Esophagus squamous epithelium (tissue), 5 donors: ENCODE measurements around the gene HEY2. TPM values are rescaled to one million over a fixed set of nuclear protein-coding genes. Genes with fewer than 3 reads are reported as not detected.

Experiments
- DNase-seq: peaks from one replicate; lab custom pipeline; 2025; lab: John Stamatoyannopoulos, UW
- H3K27ac ChIP-seq, 4 donors: fragments of 200-600 bp; sonication (generic); one replicate each; pipeline ENCODE4 v1.5.1; 2016 to 2019; ENCODE audit warnings: mild to moderate bottlenecking in 1 of 4
- H3K27me3 ChIP-seq, 4 donors: fragments of 200-600 bp; sonication (generic); 1 replicate in 3 of 4; 2 replicates in 1 of 4; pipeline versions ENCODE4 v1.5.1 to v1.6.0; 2017 to 2021; ENCODE audit warnings: antibody characterized with exemption in 1 of 4
- H3K36me3 ChIP-seq, 3 donors: fragments of 200-600 bp; sonication (generic); one replicate each; pipeline ENCODE4 v1.5.1; 2016 to 2019
- H3K4me1 ChIP-seq, 3 donors: fragments of 200-600 bp; sonication (generic); one replicate each; pipeline ENCODE4 v1.5.1; 2017 to 2019
- H3K4me3 ChIP-seq, 4 donors: fragments of 200-600 bp; sonication (generic); 1 replicate in 3 of 4; 2 replicates in 1 of 4; pipeline ENCODE4 v1.5.1; 2016 to 2019; ENCODE audit warnings: mild to moderate bottlenecking in 2 of 4, moderate library complexity in 1 of 4
- H3K9me3 ChIP-seq, 3 donors: fragments of 200-600 bp; sonication (generic); one replicate each; pipeline ENCODE4 v1.5.1; 2016 to 2019
- CTCF ChIP-seq, 6 experiments: fragments of 450-650 bp in 4 of 6; fragments of 200-600 bp in 2 of 6; sonication (generic) in 2 of 6; IDR thresholded peaks; one replicate each; pipeline ENCODE4 v1.5.1; 2016 to 2019; ENCODE audit warnings: antibody characterized with exemption in 6 of 6, mild to moderate bottlenecking in 4 of 6, moderate library complexity in 4 of 6
- POLR2A ChIP-seq, 4 donors: fragments of 450-650 bp; IDR thresholded peaks; one replicate each; pipeline ENCODE4 v1.6.1; 2017; ENCODE audit warnings: antibody characterized with exemption in 4 of 4, mild to moderate bottlenecking in 4 of 4, moderate library complexity in 3 of 4
- WGBS, 2 donors: methylation state at CpG; one replicate each; pipeline ENCODE4 v1.1.5; 2018; 5-methylcytosine and 5-hydroxymethylcytosine counted together
- intact Hi-C: fragments of 100-400 bp; cut with DNase I; formaldehyde crosslinking; loops from one replicate; pipeline ENCODE4 v1.15.0; 2022
- total RNA-seq, 4 donors: library from RNA; depleted of rRNA; stranded (reverse); fragments of >200 nt; gene quantifications; one replicate each; pipeline ENCODE4 v1.1.0, GENCODE V29; 2016
- donor health status: DM: yes; HTN: yes; CAD: no.

Gene HEY2
- total RNA-seq, 4 donors from 2014 or later = 0.61 to 2.8 (median 1.3) TPM; not detected in 1

- no peak overlapping the region for H3K27ac ChIP-seq
- intact Hi-C loops = no loop called here
- 79 to 87% methylated on average over 4 of the region's 4 CpGs for WGBS, 2 donors
- no peaks in the 10 kb centered on the region for H3K27me3 ChIP-seq
- no peaks in the 10 kb centered on the region for H3K36me3 ChIP-seq
- DNase-seq = no peak
- H3K4me1 ChIP-seq = no peaks in the 10 kb centered on the region
- no peak overlapping the region for H3K4me3 ChIP-seq
- H3K9me3 ChIP-seq = peaks cover 0 to 9% (median 0%) of the 10 kb centered on the region in 3 donors
- no peak for TF ChIP-seq POLR2A (IDR thresholded peaks at IDR 0.05)
- TF ChIP-seq CTCF (IDR thresholded peaks at IDR 0.05) = no peak
These were observed 38.3 kb upstream of the HEY2 start for GRCh38 chr6:125711013-125711675.

DNA sequence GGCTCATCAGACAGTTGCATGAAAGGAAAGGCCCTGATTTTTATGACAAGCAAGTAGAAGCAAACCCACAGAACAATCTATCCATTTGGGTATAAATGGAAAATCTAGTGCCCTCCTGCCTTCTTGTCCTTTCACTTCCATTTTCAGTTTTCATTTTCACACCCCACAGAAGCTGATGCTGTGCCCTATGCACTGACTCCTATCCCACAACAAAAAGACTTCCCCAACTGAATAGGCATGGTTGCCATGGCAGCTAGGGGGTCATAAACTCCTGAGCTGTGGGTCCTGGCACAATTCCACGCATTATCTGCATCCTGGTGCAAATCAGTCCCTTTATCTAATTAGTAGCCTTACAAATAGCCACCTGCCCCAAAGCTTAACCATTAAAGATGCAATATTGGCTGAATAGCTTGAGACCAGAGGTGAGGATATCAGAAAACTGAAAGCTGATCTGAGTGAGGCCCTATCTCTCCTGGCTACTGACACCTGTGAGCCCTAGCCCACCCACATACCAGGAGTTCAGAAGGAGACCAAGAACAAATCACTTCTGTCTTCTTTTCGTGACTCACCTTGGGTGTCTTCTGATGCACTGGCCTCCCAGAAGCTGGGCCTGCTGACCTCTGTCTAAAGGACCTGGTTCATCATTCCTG is 34.9 kb upstream of the HEY2 start:
- TF ChIP-seq POLR2A (IDR thresholded peaks at IDR 0.05) = no peak
- TF ChIP-seq CTCF (IDR thresholded peaks at IDR 0.05) = no peak
- 67 to 74% methylated on average over 1 to 2 of the region's 2 CpGs for WGBS, 2 donors
- no peak overlapping the region for H3K27ac ChIP-seq

DNA sequence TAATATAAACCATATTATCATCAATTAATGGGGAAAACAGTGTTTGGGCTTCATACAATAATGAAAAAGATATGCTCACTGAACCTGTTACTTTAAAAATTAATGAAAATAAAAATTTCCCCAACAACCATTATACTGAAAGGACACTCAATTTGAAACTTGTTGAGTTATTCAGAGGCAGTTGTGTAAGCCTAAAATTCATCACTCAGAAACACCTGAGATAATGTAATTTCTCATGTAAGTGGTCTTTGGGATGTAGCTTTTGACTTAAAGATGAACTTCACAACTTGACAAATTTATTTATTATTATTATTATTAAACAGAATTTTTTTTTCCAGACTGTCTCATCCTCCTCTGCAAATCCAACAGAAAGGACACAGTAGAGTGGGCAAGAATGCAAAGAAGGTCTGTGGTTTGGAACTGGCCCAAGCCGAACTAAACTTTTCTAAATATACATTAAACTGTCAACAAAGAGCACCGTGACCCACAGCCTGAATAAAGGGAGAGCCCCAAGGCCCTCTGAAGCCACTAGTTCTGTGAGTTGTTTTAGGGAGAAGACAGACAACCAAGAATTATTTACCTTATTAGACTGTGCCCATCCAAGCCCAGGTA is 32.2 kb upstream of the HEY2 start:
- intact Hi-C loops = no loop called here

More for the DNA sequence above, 34.9 kb upstream of the HEY2 start:
- Histone ChIP-seq H3K4me1 (no peaks in the 10 kb centered on the region), H3K27me3 (no peaks in the 10 kb centered on the region), H3K4me3 (no peak overlapping the region), H3K36me3 (no peaks in the 10 kb centered on the region), H3K9me3 (peaks cover 0 to 9% (median 0%) of the 10 kb centered on the region in 3 donors)
- no peak for DNase-seq
- intact Hi-C loops = no loop called here

DNA sequence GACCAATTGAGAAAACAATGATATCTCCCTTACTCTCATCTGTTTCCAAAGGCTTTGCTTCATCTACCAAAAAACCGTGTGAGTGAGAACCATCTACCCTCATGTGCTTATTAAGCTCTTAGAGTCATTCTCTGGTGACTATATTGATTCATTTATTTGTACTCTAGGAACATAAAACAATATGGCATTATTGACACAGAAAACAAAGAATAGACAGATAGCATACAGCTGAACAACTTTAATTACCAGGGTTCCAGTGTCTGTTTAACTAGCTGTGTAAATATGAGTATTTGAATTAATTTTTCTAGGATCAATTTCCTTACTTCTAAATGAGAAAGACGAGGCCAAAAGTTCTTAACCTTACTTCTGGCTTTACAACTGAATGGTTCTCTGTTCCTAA is 31.3 kb upstream of the HEY2 start:
- intact Hi-C loops = no loop called here
- no peaks in the 10 kb centered on the region for H3K27me3 ChIP-seq
- H3K36me3 ChIP-seq = no peaks in the 10 kb centered on the region
- no peak for DNase-seq
- no peak for TF ChIP-seq CTCF (IDR thresholded peaks at IDR 0.05)
- TF ChIP-seq POLR2A (IDR thresholded peaks at IDR 0.05) = no peak
- 83 to 86% methylated on average over 2 of the region's 2 CpGs for WGBS, 2 donors
- no peak overlapping the region for H3K4me3 ChIP-seq
- H3K9me3 ChIP-seq = no peaks in the 10 kb centered on the region
- H3K27ac ChIP-seq = no peak overlapping the region
- H3K4me1 ChIP-seq = no peaks in the 10 kb centered on the region

More for the DNA sequence above, 32.2 kb upstream of the HEY2 start:
- Histone ChIP-seq H3K36me3 (no peaks in the 10 kb centered on the region), H3K9me3 (no peaks in the 10 kb centered on the region), H3K27ac (no peak overlapping the region), H3K4me1 (no peaks in the 10 kb centered on the region), H3K27me3 (no peaks in the 10 kb centered on the region), H3K4me3 (no peak overlapping the region)
- DNase-seq = no peak
- WGBS, 2 donors = 50 to 51% methylated on average over 2 of the region's 2 CpGs
- TF ChIP-seq CTCF (IDR thresholded peaks at IDR 0.05) (no peak), POLR2A (IDR thresholded peaks at IDR 0.05) (no peak)

- Histone ChIP-seq H3K4me1 (no peaks in the 10 kb centered on the region), H3K27me3 (no peaks in the 10 kb centered on the region), H3K4me3 (no peak overlapping the region), H3K9me3 (no peaks in the 10 kb centered on the region), H3K27ac (no peak overlapping the region), H3K36me3 (no peaks in the 10 kb centered on the region)
- no peak for DNase-seq
- TF ChIP-seq CTCF (IDR thresholded peaks at IDR 0.05) = no peak
- no peak for TF ChIP-seq POLR2A (IDR thresholded peaks at IDR 0.05)
- intact Hi-C loops = no loop called here
These were observed 26.5 kb upstream of the HEY2 start for GRCh38 chr6:125722886-125723285.
